ACHN (cell line): ENCODE results near the gene BRINP3.

Experiments
- DNase-seq: peaks from one replicate; pipeline ENCODE4 v3.0.0-alpha.2; 2015
- in situ Hi-C: cut with HindIII; loops from 2 replicates; pipeline ENCODE4 v1.10.0; 2017; ENCODE audit warnings: low sequenced_read_pairs, low pct_ligation_motif_present, low pct_unique_long_range_greater_than_20kb

BRINP3 gene

GRCh38 chr1:190068304-190068703 is 409.4 kb downstream of the BRINP3 start:
- no peak for DNase-seq
- in situ Hi-C loops: no loop called here

- no peak for DNase-seq
- in situ Hi-C loops: no loop called here
Observed at GRCh38 chr1:190067592-190067991, 410.1 kb downstream of the BRINP3 start.

DNA sequence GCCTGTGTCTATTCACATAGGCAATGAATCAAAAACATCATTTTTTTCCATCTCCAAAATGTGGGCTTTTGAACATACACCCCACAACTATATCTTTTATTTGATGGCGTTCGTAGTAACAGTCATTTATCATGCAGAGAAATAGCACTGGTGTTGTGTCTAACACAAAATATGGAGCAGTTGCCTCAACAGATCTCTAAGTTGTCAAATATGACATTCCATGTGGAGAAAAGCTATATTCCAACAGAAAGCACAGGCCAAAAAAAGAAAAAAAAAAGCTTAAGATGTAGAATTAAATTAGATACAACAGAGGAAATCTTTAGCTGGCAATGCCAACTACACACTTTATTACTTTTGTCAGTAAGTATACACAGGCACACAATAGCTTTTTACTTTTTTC is 411.7 kb downstream of the BRINP3 start:
- DNase-seq: no peak
- in situ Hi-C loops: no loop called here

- in situ Hi-C loops: no loop called here
- no peak for DNase-seq
Observed at GRCh38 chr1:190049314-190049713, 428.4 kb downstream of the BRINP3 start.
